NCI-H2081 treated with DMSO at 0.1 percent for 48 hours (cell line): ENCODE results near the gene PSIP1.
"Not testable (repeated sequence)": the region's sequence is repeated elsewhere in the genome, so short reads cannot be mapped to it uniquely, and the experiment has no call there.

Experiments
- DNase-seq: peaks from one replicate; lab custom pipeline; 2025; lab: John Stamatoyannopoulos, UW

Gene PSIP1

DNA sequence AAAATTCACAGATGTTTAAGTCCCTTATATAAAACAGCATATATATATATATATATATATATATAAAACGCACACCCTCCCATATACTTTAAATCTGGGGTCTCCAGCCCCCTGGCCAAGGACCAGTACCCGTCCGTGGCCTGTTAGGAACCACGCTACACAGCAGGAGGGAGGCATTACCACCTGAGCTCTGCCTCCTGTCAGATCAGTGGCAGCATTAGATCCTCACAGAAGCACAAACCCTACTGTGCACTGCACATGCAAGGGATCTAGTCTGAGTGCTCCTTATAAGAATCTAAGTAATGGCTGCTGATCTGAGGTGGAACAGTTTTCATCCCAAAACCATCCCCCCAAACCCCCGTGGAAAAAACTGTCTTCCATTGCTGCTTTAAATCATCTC lies 9.0 kb downstream of the PSIP1 start:
- no peak for DNase-seq

DNA sequence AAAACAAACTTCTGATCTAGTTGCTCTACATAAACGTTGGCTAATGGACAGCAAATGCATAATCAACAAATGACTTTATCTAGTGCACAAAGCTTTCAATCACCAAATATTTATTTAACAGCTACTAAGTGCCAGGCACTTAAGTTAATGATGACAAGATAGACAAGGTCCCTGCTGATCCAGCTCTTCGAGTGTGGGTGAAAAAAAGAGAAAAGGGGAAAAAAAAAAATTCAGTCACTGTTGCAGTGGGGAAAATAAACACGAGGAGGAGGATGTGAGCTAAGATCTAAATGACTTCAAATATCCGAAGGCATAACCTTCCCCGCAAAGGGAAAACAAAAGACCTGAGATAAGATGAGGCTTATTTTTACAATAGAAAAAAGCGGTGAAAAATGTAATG lies 9.6 kb downstream of the PSIP1 start:
- DNase-seq = peak; percentile 65

DNA sequence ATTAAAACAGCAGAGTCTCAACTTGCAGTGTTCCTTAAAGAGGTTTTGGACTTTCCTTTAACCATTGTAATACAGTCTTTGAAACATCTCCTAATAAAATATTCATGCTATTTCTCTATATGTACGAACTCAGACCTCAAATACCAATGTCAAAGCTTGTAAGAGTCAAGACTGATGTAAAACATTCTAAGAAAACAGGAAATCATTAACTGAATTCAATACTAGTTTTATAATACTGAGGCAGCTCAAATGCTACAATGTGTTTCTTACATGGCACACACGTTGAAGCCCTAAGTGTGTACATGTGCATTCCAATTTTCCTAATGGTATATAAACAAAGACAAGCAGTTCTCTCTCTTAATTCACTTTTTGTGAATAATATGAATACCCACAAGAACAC lies 11.6 kb downstream of the PSIP1 start:
- DNase-seq = no peak

DNA sequence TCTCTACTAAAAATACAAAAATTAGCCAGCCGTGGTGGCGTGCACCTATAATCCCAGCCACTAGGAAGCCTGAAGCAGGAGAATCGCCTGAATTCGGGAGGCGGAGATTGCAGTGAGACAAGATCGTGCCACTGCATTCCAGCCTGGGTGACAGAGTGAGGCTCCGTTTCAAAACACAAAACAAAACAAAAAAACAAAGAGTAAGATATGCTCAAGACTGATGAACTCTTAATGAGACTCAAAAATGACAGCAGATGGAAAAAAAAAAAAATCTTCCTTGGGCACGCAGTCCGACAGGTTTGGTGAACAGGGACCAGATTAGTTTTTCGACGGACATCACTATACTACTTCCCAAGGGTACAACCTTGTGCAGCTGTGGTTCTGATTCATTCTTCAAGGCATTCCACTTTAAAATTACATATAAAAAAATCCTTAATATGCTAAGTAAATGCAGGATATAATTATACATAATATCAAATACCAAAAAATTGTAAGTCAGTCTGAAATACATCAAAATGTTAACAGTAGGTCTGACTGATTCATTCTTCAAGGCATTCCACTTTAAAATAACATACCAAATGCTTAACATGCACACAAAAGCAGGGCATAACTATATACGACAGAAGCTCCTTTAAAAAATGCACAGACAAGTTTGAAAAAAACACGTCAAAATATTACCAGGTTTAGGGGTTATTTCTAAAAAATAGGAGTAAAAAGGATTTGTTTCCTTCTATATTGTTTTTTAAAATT lies 12.3 kb downstream of the PSIP1 start:
- DNase-seq = no peak

DNA sequence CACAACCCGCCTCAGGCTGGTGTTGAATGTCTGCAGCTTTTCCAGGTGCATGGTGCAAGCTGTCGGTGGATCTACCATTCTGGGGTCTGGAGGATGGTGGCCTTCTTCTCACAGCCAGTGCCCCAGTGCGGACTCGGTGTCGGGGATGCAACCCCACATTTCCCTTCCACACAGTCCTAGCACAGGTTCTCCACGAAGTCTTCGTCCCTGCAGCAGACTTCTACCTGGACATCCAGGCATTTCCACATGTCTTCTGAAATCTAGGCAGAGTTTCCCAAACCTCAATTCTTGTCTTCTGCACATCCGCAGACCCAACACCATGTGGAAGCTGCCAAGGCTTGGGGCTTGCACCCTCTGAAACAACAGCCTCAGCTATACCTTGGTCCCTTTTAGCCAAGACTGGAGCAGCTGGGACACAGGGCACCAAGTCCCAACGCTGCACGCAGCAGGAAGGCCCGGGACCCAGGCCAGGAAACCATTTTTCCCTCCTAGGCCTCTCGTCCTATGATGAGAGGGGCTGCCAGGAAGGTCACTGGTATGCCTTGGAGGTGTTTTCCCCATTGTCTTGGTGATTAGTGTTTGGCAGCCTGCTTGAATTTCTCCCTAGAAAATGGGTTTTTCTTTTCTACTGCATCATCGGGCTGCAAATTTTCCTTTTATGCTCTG lies 18.2 kb downstream of the PSIP1 start:
- no peak for DNase-seq

DNA sequence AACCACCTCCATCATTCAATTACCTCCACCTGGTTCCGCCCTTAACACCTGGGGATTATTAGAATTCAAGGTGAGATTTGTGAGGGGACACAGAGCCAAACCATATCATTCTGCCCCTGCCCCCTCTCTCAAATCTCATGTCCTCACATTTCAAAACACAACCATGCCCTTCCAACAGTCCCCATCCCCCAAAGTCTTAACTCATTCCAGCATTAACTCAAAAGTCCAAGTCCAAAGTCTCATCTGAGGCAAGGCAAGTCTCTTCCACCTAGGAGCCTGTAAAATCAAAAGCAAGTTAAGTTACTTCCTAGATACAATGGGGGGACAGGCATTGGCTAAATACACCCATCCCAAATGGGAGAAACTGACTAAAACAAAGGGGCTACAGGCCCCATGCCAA lies 18.8 kb downstream of the PSIP1 start:
- no peak for DNase-seq

DNA sequence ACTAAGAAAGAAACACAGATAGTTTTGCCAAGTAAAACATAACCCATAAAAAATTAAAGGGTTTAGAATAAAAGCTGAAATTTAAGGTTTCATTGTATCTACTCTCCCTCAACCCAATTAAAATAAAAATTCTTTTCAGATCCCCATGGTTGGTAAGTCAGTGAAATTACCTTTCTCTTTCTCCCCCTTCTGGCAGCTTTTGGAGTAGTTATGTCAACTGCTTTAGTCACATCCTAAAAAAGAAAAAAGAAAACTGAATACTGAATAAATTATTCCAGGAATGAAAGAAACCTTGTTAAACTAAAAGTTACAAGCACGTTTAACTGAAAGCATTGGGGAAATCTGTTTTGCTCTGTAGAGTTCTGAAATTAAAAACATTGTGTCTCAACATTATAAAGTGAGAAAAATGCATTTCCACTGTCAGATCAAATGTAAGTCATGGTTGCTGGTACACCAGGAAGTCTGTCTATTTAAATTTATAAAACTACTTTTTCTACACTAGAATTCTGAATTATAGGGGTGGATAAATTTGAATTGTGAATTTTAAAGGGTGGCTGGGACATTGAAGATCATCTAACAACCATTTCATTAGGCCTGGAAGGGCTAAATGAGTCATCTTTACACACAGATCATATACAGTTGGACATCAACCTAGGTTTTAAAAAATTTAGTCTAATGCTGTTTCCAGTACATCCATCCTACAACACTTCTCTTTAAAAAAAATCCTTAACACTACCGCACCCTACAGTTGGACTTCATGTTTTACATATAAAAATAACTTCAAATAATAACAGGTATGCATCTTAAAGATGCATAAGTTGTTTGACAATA lies 24.7 kb downstream of the PSIP1 start:
- no peak for DNase-seq

DNA sequence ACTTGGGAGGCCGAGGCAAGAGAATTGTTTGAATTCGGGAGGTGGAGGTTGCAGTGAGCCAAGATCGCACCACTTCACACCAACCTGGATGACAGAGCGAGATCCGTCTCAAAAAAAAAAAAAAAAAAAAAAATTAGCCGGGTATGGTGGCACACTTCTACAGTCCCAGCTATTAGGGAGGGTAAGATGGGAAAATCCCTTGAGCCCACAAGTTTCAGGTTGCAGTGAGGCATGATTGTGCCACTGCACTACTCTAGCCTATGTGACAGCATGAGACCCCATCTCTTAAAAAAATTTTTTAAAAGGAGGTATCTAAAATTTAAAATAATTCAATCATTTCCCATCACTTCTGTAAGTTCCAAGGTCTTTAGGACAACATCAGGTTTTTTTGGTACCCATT lies 26.0 kb downstream of the PSIP1 start:
- DNase-seq = no peak

DNA sequence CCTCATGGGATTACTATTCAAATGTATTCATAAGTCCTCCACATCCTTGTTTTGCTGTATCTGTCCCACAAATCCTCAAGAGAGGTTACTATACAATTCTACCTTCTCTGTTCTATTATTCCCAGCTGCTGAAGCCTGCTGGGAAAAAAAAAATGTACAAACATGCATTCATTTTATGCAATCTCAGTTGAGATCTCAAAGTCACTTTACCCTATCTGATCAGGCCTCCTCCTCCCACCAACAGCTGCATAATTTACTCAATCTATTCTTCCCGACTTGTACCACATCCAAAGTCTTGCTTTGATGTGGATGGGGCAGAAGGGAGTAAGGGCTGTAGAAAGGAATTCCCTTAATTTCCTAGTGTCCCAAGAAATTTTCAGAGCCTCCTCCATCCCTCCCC lies 28.6 kb downstream of the PSIP1 start:
- no peak for DNase-seq

DNA sequence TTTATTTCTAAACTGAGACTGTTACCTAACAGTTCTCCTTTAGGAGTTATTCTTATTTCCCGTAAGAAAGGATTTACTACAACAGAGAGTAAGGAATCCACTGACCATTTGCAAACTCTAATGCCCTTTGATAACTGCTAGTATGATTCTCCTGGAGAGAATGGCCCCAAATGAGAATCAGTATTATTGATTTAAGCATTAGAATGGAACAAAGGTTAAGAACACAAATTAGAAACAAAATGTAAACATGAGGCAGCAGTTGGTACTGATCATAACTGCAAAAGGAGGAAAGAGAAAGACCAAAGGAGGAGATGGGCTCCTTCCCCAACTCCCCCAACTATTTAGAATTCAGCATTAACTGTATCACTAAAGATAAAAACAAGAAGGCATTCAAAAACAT lies 30.7 kb downstream of the PSIP1 start:
- no peak for DNase-seq

DNA sequence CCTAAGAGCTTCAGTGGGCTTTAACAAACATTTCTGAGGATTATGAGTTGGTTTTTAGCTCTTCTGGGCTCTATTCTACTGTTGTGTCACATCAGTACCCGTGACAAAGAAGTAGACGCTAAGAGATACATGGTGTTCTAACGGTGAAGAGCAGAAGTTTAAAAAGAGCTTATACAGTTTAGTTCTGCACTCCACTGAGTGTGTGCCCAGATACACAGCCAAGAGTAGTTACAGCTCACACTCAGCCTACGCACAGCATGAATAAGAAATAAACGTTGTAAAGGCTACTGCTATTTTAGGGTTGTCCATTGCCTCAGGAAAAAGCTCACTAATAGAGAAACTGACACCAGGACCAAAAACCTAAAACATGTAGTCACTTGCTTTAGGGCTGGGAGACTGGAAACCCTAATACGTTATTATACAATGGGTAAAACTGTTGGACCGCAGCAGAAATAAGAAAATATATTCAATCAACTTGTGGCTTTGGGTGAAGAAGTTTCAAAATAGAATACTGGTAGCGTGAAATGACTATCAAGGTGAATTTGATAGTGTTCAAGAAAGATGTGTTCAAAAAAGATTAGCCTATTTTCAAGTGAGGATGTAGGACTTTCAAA lies 34.7 kb downstream of the PSIP1 start:
- no peak for DNase-seq

DNA sequence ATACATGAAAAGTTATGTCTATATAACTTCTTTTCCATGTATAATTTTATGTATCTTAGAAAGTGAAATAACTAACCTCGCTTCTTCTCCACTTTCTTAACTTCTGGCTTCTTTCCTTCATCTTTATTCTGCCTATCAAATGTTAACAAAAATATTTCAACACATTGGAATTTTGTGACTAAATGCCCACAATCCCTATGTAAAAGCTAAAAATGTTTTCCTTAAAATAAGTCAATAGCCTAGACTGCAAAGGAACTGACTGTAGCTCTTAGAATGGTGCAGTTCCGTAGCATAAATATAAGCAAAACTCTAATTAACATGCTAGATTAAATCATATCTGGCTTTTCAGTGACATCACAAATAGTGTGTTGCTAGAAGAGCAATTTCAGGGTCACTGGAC lies 40.9 kb downstream of the PSIP1 start:
- no peak for DNase-seq

DNA sequence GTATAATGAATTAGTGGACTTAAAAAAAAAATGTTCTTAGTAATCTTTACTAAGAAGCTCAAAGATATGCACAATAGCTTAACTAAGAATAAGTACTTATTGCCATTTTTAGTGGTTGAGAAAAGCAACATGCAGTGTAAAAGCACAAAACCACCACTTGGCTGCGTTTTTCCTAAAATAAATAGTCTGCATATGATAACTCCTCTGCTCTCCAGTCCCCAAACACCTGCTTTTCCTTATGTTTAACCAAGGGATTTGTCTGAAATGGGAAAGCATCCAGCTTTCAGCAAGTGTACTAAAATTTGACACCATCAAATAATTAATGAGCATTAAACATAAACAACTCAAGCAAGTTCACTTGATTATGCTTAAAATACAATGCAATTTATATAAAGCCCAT lies 41.4 kb downstream of the PSIP1 start:
- DNase-seq = peak; percentile 83

DNA sequence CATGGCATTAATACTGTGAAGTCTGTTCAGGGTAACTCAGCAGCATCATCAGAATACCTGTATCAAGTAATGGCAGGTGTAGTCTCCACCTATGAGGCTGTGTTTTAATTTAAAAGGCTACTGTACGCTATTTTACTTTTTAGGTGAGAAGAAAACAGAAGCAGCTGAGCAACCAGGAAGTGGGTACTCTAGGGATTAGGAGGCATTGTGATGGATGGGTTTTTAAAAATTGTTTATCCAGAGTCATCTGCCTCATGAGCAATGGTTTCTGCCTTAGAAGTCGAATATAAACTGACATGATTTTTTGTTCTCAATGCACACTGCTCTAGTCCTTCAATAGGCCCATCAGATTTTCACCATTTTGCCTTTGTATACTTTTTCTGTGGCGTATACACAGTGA lies 42.6 kb downstream of the PSIP1 start:
- peak; percentile 73 for DNase-seq

DNA sequence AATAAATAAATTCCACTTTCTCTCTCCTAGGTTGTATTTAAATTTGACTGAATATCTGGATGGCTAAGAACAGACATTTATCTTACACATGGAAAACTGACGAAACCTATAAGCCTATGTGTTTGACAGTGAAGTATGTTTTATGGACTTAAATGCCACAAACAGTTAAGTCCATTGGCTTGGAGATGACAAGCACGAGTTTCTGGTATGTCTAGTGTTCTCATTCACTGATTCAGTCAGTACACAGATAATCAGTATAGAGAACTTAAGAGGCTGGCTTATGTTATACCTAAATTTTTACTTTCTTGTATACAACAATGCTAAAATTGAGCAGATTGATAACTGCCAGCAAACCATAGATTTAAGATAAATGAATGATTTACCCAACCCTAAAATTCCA lies 49.2 kb downstream of the PSIP1 start:
- DNase-seq = no peak

DNA sequence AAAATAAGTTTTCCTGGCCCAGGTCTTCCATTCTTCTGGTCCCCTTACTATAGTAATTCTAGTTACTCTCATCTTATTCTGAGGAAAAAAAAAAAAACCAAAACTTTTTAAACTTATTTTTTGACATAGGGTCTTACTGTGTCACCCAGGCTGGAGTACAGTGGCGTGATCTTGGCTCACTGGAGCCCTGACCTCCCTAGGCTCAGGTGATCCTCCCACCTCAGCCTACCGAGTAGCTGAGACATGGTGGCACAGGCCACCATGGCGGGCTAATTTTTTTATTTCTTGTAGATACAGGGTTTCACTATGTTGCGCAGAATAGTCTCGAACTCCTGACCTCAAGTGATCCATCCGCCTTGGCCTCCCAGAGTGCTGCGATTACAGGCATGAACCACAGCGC lies 49.7 kb downstream of the PSIP1 start:
- DNase-seq = no peak

DNA sequence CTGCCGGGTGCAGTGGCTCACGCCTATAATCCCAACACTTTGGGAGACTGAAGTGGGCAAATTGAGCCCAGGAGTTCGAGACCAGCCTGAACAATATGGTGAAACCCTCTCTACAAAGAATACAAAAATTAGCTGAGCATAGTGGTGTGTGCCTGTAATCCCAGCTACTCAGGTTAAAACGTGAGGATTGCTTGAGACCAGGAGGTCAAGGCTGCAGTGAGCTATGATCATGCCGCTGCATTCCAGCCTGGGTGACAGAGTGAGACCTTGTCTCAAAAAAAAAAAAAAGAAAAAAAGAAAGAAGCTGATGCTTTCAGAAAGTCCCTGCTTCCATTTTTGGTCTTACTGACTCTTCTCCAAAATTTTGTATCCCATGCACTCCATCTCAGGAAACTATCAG lies 56.8 kb downstream of the PSIP1 start:
- no peak for DNase-seq

DNA sequence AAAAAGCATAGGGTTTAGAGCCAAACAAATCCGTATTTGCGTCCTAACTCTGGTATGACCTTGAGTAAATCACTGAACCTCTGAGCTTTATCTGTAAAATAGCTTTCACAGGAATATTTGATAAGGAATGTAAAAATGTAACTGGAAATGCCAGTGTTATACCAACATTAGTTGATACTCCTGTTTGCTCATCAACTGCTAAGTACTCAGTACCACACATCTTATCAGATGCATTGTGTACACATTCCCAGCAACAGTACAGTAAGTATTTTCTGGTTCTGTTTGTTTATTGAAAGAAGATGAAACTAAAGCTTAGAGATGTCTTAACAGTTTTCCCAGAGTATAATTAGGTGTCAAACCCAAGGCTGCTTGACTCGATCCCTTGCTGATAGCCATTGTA lies 66.6 kb downstream of the PSIP1 start:
- DNase-seq = no peak

DNA sequence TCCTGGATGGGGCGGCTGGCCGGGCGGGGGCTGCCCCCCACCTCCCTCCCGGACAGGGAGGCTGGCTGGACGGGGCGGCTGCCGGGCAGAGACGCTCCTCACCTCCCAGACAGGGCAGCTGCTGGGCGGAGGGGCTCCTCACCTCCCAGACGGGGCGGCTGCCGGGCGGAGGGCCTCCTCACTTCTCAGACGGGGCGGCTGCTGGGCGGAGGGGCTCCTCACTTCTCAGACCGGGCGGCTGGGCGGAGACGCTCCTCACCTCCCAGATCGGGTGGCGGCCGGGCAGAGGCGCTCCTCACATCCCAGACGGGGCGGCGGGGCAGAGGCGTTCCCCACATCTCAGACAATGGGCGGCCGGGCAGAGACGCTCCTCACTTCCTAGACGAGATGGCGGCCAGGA lies 68.5 kb downstream of the PSIP1 start:
- DNase-seq = not testable (repeated sequence)

DNA sequence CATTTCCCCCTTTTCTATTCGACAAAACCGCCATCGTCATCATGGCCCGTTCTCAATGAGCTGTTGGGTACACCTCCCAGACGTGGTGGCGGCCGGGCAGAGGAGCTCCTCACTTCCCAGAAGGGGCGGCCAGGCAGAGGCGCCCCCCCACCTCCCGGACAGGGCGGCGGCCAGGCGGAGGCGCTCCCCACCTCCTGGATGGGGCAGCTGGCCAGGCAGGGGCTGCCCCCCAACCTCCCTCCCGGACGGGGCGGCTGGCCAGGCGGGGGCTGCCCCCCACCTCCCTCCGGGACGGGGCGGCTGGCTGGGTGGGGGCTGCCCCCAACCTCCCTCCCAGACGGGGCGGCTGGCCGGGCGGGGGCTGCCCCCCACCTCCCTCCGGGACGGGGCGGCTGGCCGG lies 68.9 kb downstream of the PSIP1 start:
- not testable (repeated sequence) for DNase-seq

DNA sequence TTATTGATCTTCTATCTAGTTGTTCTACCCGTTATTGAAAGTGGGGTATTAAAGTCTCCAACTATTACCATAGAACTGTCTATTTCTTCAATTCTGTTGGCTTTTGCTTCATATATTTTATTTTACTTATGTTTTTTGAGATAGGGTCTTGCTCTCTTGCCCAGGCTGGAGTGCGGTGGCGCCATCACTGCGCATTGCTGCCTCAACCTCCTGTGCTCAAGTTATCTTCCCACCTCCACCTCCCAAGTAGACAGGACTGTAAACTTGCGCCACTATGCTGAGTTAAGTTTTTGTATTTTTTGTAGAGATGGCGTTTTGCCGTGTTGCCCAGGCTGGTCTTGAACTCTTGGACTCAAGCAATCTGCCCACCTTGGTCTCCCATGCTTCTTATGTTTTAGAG lies 71.9 kb downstream of the PSIP1 start:
- DNase-seq = no peak

DNA sequence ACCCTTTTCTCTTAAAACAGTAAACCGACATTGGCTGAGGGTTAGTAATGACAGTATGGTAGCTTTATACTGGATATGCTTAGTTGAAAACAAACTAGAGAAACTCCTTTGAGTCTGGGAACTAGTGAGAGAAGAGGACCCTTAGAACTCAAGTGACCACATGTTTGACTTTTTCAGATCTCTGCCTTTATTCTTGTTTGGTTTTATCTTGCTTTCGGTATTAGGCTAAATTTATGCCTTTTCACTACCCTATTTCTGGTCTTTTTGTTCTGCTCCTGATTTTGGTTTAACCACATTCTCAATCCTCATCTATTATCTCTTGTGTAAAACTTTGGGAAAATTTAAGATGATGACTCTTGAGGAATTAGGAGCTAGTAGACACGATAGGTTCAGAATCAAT lies 77.1 kb downstream of the PSIP1 start:
- no peak for DNase-seq

DNA sequence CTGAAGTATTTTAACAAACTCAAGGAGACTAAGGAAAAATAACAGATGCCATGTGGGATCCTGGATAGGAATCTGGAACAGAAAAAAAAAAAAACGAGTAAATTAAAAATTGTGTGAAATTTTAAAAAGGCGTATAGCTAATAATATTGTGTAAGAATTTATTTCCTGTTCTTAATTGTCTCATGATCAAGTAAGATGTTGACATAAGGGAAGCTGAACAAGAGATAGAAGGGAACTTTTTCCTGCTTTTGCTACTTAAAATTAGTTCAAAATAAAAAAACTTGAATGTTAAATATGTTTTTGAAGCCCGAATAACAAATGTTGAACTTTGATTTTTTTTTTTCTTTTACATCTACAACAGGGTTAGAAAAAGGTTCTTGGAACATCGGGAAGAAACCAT lies 77.6 kb downstream of the PSIP1 start:
- no peak for DNase-seq
